ENCODE measurements around the gene FAM228A.

Gene FAM228A

GRCh38 chr2:24231461-24231881 lies 56.6 kb downstream of the FAM228A start:
- DNase-seq: no peak

- no peak for DNase-seq
Measured at GRCh38 chr2:24233321-24233720, 58.5 kb downstream of the FAM228A start.

- no peak for DNase-seq
Measured at GRCh38 chr2:24237313-24237712, 62.5 kb downstream of the FAM228A start.

GRCh38 chr2:24238158-24238557 lies 63.3 kb downstream of the FAM228A start:
- DNase-seq: no peak

GRCh38 chr2:24239553-24239952 lies 64.7 kb downstream of the FAM228A start:
- no peak for DNase-seq

Data from activated CD8-positive, alpha-beta memory T cell treated with anti-CD3 and anti-CD28 coated beads for 24 hours (primary cell).